Endothelial cell of umbilical vein (primary cell): ENCODE data around the gene TEN1. TPM values are rescaled to one million over a fixed set of nuclear protein-coding genes. Genes with fewer than 3 reads are reported as not detected.

Experiments used
- Bru-seq: library from RNA; stranded (reverse); fragments of 400-500 nt; gene quantifications from one replicate; lab custom pipeline; 2021; lab: Mats Ljungman, UMichigan
- BruChase-seq, 2 experiments: library from RNA; stranded (reverse); fragments of 400-500 nt; gene quantifications; one replicate each; lab custom pipeline; 2021; lab: Mats Ljungman, UMichigan
- BruUV-seq: library from RNA; stranded (reverse); fragments of 400-500 nt; replicated peaks from 2 replicates; lab custom pipeline; 2021; lab: Mats Ljungman, UMichigan
- CTCF ChIA-PET: fragments of 300-600, 350-600 bp; sonication (Branson Sonifier 250); formaldehyde crosslinking; loops from one replicate; lab custom pipeline; 2021; ENCODE audit warnings: antibody characterized with exemption, inconsistent platforms; lab: Charles Lee
- POLR2A ChIA-PET: fragments of 300-600, 350-600 bp; sonication (Branson Sonifier 250); formaldehyde crosslinking; loops from one replicate; lab custom pipeline; 2021; ENCODE audit warnings: antibody characterized with exemption, inconsistent platforms; lab: Charles Lee
- DNase-seq: peaks from one replicate; pipeline ENCODE4 v3.0.0-alpha.2; 2011; ENCODE audit warnings: low read depth, low spot score
- FAIRE-seq: peaks from 2 replicates; lab custom pipeline; 2011; peaks lifted over from hg19 to GRCh38; lab: Jason Lieb, UNC
- H2AFZ ChIP-seq: 2 replicates; pipeline ENCODE4 v1.6.0; 2012; ENCODE audit warnings: low read depth, low read length, control low read depth, inconsistent platforms
- H3K27ac ChIP-seq: 2 replicates; pipeline ENCODE4 v1.5.1; 2011; ENCODE audit warnings: low read depth, mild to moderate bottlenecking, control low read depth, low read length, moderate library complexity; ENCODE audit not compliant: insufficient read depth
- H3K27me3 ChIP-seq, 2 experiments: 2 replicates each; pipeline versions ENCODE4 v1.6.0 to v1.6.1; 2011; ENCODE audit warnings: low read length in 2 of 2, mixed read lengths in 1 of 2; ENCODE audit not compliant: control insufficient read depth in 2 of 2, insufficient read depth in 2 of 2
- H3K36me3 ChIP-seq, 2 experiments: 2 replicates in 1 of 2; 3 replicates in 1 of 2; pipeline ENCODE4 v1.5.1; 2011; ENCODE audit warnings: low read length in 2 of 2, mild to moderate bottlenecking in 1 of 2, moderate library complexity in 1 of 2; ENCODE audit not compliant: control insufficient read depth in 2 of 2, insufficient read depth in 2 of 2; ENCODE audit errors: extremely low read depth in 1 of 2
- H3K4me1 ChIP-seq: 3 replicates; pipeline ENCODE4 v1.5.1; 2011; ENCODE audit warnings: mild to moderate bottlenecking, low read length; ENCODE audit not compliant: control insufficient read depth, insufficient read depth; ENCODE audit errors: extremely low read depth
- H3K4me2 ChIP-seq: 2 replicates; pipeline ENCODE4 v1.6.1; 2011; ENCODE audit warnings: low read length, control low read depth, mixed read lengths; ENCODE audit not compliant: insufficient read depth
- H3K4me3 ChIP-seq, 3 experiments: fragments of 200-600 bp in 1 of 3; sonication (generic), shearing (Covaris generic) in 1 of 3; replicated peaks in 1 of 3; 2 replicates each; pipeline ENCODE4 v1.5.1; 2011 to 2016; ENCODE audit warnings: control low read depth in 3 of 3, low read length in 3 of 3, mild to moderate bottlenecking in 2 of 3, inconsistent platforms in 1 of 3, low read depth in 1 of 3, moderate library complexity in 1 of 3; ENCODE audit not compliant: insufficient read depth in 1 of 3
- H3K79me2 ChIP-seq: 2 replicates; pipeline ENCODE4 v1.6.0; 2012; ENCODE audit warnings: low read length, inconsistent platforms; ENCODE audit not compliant: control insufficient read depth, insufficient read depth
- H3K9ac ChIP-seq: replicated peaks from 2 replicates; pipeline ENCODE3; 2011; ENCODE audit warnings: low read length, control low read depth; ENCODE audit not compliant: insufficient read depth; ENCODE audit errors: extremely low read depth
- H3K9me1 ChIP-seq: replicated peaks from 3 replicates; pipeline ENCODE4 v1.6.0; 2011; ENCODE audit warnings: mild to moderate bottlenecking, low read length; ENCODE audit not compliant: control insufficient read depth, insufficient read depth; ENCODE audit errors: extremely low read depth
- H3K9me3 ChIP-seq: replicated peaks from 2 replicates; pipeline ENCODE4 v1.5.1; 2012; ENCODE audit warnings: low read length, inconsistent platforms; ENCODE audit not compliant: control insufficient read depth, insufficient read depth
- H4K20me1 ChIP-seq: replicated peaks from 2 replicates; pipeline ENCODE3; 2011; ENCODE audit warnings: mild to moderate bottlenecking, low read length; ENCODE audit not compliant: control insufficient read depth, insufficient read depth; ENCODE audit errors: extremely low read depth
- EZH2 ChIP-seq: IDR thresholded peaks from 2 replicates; pipeline ENCODE4 v1.6.1; 2012; ENCODE audit warnings: borderline replicate concordance, low read depth, mild to moderate bottlenecking, moderate library complexity, low read length, inconsistent platforms; ENCODE audit not compliant: severe bottlenecking
- FOS ChIP-seq: IDR thresholded peaks from 2 replicates; pipeline ENCODE4 v1.6.1; 2011; ENCODE audit warnings: mild to moderate bottlenecking, low read length, moderate library complexity, borderline replicate concordance; ENCODE audit not compliant: insufficient read depth
- GATA2 ChIP-seq: IDR thresholded peaks from 2 replicates; pipeline ENCODE4 v1.7.0; 2011; ENCODE audit warnings: low read depth, mild to moderate bottlenecking, moderate library complexity, mixed read lengths, low read length; ENCODE audit not compliant: insufficient read length, insufficient read depth
- JUN ChIP-seq: IDR thresholded peaks from 2 replicates; pipeline ENCODE4 v1.6.1; 2011; ENCODE audit warnings: borderline replicate concordance, low read depth; ENCODE audit not compliant: insufficient read length, insufficient read depth
- MAX ChIP-seq: IDR thresholded peaks from 2 replicates; pipeline ENCODE4 v1.6.1; 2011; ENCODE audit not compliant: insufficient read depth, insufficient read length
- MYC ChIP-seq: IDR thresholded peaks from one replicate; pipeline ENCODE4 v1.6.1; 2011; ENCODE audit warnings: mild to moderate bottlenecking, low read depth, low read length
- POLR2A ChIP-seq: IDR thresholded peaks from 2 replicates; pipeline ENCODE4 v1.6.1; 2012; ENCODE audit warnings: low read depth, mild to moderate bottlenecking, control low read depth, low read length
- POLR2AphosphoS5 ChIP-seq: IDR thresholded peaks from 2 replicates; pipeline ENCODE4 v1.6.1; 2012; ENCODE audit warnings: low read depth, mild to moderate bottlenecking, control low read depth, low read length, moderate library complexity; ENCODE audit not compliant: insufficient read depth
- dilution Hi-C: fragments of 300-500 bp; cut with MboI; formaldehyde crosslinking; loops from one replicate; pipeline ENCODE4 v1.15.0; 2019; ENCODE audit warnings: low sequenced_read_pairs; ENCODE audit not compliant: extremely low pct_ligation_motif_present
- intact Hi-C: fragments of 100-400 bp; cut with micrococcal nuclease; formaldehyde crosslinking; loops from one replicate; pipeline ENCODE4 v1.10.0; 2022
- long read RNA-seq: library from polyadenylated mRNA; stranded (forward); transcript quantifications from one replicate; pipeline ENCODE4 v2.0.0, GENCODE V29; 2021
- polyA minus RNA-seq, 3 experiments: library from RNA; depleted of rRNA, polyadenylated mRNA; stranded (reverse); fragments of >200 nt; gene quantifications; 1 replicate in 1 of 3; 2 replicates in 2 of 3; pipeline ENCODE4 v1.2.3, GENCODE V29; 2011
- polyA plus RNA-seq, 4 experiments: library from polyadenylated mRNA; depleted of rRNA in 3 of 4; stranded (reverse) in 3 of 4; unstranded in 1 of 4; fragments of >200 nt; gene quantifications; 2 replicates each; pipeline versions ENCODE4 v1.2.1 to v1.2.3, GENCODE V29; 2011 to 2012; ENCODE audit warnings: missing spikeins in 1 of 4
- total RNA-seq: library from RNA; stranded (reverse); gene quantifications from 2 replicates; pipeline ENCODE4 v1.2.3, GENCODE V29; 2021
- TF ChIP-seq, protein P1 (sequence below), 2 donors: IDR thresholded peaks; 1 replicate in 1 of 2; 2 replicates in 1 of 2; pipeline ENCODE4 v1.5.1; 2011; ENCODE audit warnings: low read length in 2 of 2, mild to moderate bottlenecking in 2 of 2, moderate library complexity in 2 of 2, control low read depth in 1 of 2, inconsistent platforms in 1 of 2, low read depth in 1 of 2; ENCODE audit not compliant: insufficient read depth in 1 of 2; ENCODE audit errors: extremely low read depth in 1 of 2

The TEN1 gene
- 14.3 and 18.8 TPM in 2 replicates for total RNA-seq
- polyA plus RNA-seq, result 29.0 and 36.8 TPM in 2 replicates
- 20.1 and 28.6 TPM in 2 replicates for polyA plus RNA-seq (2011; cell fraction: cytosol; rRNA removed)
- polyA plus RNA-seq (2011; cell fraction: nucleus; rRNA removed), result 41.5 and 42.1 TPM in 2 replicates
- 13.4 and 14.2 TPM in 2 replicates for polyA plus RNA-seq (2012)
- 11.1 and 12.0 TPM in 2 replicates for polyA minus RNA-seq
- polyA minus RNA-seq (2011; cell fraction: cytosol; rRNA and poly(A)+ RNA removed), result 3.3 TPM
- polyA minus RNA-seq (2011; cell fraction: nucleus; rRNA and poly(A)+ RNA removed), result 4.3 and 11.0 TPM in 2 replicates
- Bru-seq, nascent RNA, result percentile 38 among the genes with signal in this experiment
- BruChase-seq, experiment 1, labeled RNA remaining after a 6-hour chase, result percentile 81 among the genes with signal in this experiment
- percentile 65 among the genes with signal in this experiment for BruChase-seq, experiment 2, labeled RNA remaining after a 2-hour chase
- long read RNA-seq, transcript TEN1-201 (4 exons, 994 nt), result major isoform, 67 of 75 reads
- long read RNA-seq, partial matches to known transcripts, result 2 of 75 reads
- long read RNA-seq, other reads (novel, unspliced or antisense), result 5 of 75 reads

DNA sequence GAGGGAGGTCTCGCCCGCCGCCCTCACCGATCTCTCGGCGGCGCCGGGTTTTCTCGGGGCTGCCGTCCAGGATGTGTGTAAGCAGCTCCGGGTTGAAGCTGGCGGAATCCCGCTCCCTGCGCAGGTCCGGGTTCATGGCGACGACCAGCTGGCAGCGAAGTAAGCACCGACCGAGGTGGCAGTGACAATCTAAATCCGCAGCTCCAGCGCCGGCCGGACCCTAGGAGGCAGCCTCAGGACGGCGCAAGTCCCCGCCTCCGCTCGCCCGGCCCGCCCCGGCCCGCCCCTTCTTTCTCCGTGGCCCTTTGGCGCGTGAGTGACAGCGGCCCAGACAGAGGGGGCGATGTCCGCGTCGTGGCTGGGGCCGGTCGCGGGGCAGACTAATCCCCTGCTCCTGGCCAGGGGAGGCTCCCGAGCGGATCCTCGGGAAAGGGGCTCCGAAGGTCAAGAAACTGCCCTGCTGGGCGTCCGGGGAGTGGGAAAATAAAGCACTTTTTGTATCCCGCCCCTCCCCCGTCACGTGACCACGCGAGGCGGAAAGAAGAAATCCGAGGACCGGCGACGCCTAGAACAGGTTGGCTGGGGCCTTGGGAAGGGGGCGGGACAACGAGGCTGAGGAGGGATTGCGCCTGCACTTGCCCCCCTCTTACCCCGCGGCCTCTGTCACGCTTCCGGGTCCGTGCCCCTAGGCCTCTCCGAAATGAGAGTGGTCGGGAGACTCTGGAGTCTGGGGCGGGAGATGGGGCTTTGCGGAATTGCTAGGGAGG lies at the start of gene TEN1, which contains the start of gene ACOX1:
TSS of gene TEN1 (plus strand) at position 303 of the 767 bp plus-strand sequence. CDS start 6,953 bp downstream, outside the sequence.
TSS of gene ACOX1 (minus strand) at position 229 of the 767 bp plus-strand sequence. CDS start at position 136, 93 bp downstream.
- H3K4me3 ChIP-seq, result peak within 1 kb of the TSS; percentile 65 to 77 (median 70)
- H3K9me3 ChIP-seq, result no peaks in the 10 kb centered on the region
- H3K79me2 ChIP-seq, result peaks cover 12% of the 10 kb centered on the region
- FAIRE-seq (peak; percentile 96), DNase-seq (peak; percentile 95)
- dilution Hi-C loops (no loop called here), intact Hi-C loops (loop anchor here (1.0 to 2.0 kb wide), 4 partner anchors 9 to 194 kb away; partner anchors contain the start of genes FBF1 and UNK)
- BruUV-seq, result no TSS peak
- peak within 1 kb of the TSS; percentile 92 for H3K4me2 ChIP-seq
- POLR2A ChIA-PET, result interaction anchor here (0.9 to 1.2 kb wide), 2 partner anchors 38 to 199 kb away, joined by 4 read pairs; partner anchors contain the start of gene FBF1
- H3K9ac ChIP-seq, result peak within 1 kb of the TSS; percentile 95
- H3K36me3 ChIP-seq, result no peaks in the 10 kb centered on the region
- CTCF ChIA-PET, result interaction anchor here (1.1 to 1.7 kb wide), 3 partner anchors 11 to 164 kb away, joined by 3 to 5 read pairs (median 5); partner anchors contain the start of gene FBF1
- TF ChIP-seq FOS, result peak; percentile 16
- no peak for TF ChIP-seq GATA2
- TF ChIP-seq EZH2, result no peak
- no peak for TF ChIP-seq JUN
- peak; percentile 73 for TF ChIP-seq POLR2AphosphoS5
- TF ChIP-seq MAX, result peak; percentile 94
- no peak for TF ChIP-seq MYC
- TF ChIP-seq POLR2A, result peak; percentile 61
- TF ChIP-seq, protein P1, sequence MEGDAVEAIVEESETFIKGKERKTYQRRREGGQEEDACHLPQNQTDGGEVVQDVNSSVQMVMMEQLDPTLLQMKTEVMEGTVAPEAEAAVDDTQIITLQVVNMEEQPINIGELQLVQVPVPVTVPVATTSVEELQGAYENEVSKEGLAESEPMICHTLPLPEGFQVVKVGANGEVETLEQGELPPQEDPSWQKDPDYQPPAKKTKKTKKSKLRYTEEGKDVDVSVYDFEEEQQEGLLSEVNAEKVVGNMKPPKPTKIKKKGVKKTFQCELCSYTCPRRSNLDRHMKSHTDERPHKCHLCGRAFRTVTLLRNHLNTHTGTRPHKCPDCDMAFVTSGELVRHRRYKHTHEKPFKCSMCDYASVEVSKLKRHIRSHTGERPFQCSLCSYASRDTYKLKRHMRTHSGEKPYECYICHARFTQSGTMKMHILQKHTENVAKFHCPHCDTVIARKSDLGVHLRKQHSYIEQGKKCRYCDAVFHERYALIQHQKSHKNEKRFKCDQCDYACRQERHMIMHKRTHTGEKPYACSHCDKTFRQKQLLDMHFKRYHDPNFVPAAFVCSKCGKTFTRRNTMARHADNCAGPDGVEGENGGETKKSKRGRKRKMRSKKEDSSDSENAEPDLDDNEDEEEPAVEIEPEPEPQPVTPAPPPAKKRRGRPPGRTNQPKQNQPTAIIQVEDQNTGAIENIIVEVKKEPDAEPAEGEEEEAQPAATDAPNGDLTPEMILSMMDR (IDR thresholded peaks at IDR 0.05; ENCODE audit: extremely low read depth in 1 of 2, insufficient read depth in 1 of 2, low read depth in 1 of 2, low read length in 2 of 2), result peak in 1 of 2 donors; percentile 38
- no peaks in the 10 kb centered on the region for H3K9me1 ChIP-seq
- H4K20me1 ChIP-seq, result no peaks in the 10 kb centered on the region
- H3K27me3 ChIP-seq, result no peaks in the 10 kb centered on the region
- H2AFZ ChIP-seq, result peak within 1 kb of the TSS; percentile 61
- H3K4me1 ChIP-seq, result peaks cover 19% of the 10 kb centered on the region
- H3K27ac ChIP-seq, result peak within 1 kb of the TSS; percentile 94
